ENCODE results near the gene NFAT5.
"Not testable (repeated sequence)": the region's sequence is repeated elsewhere in the genome, so short reads cannot be mapped to it uniquely, and the experiment has no call there.

The NFAT5 gene

DNA sequence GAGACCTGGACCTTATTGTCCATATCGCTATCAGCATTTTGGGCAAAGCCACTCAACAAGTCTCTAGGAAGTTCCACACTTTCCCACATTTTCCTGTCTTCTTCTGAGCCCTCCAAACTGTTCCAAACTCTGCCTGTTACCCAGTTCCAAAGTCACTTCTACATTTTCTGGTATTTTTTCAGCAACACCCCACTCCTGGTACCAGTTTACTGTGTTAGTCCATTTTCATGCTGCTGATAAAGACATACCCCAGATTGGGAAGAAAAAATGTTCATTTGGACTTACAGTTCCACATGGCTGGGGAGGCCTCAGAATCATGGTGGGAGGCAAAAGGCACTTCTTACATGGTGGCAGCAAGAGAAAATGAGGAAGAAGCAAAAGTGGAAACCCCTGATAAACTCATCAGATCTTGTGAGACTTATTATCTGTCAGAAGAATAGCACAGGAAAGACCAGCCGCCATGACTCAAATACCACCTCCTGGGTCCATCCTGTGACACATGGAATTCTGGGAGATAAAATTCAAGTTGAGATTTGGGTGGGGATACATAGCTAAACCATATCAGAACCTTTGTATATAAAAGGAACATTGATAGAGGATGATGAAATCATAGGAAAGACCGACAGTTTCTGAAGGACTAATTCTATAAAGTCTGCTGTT lies 71.6 kb downstream of the NFAT5 start:
- DNase-seq (ENCODE audit: low spot score), result not testable (repeated sequence)

GRCh38 chr16:69643997-69644396 lies 78.2 kb downstream of the NFAT5 start:
- DNase-seq (ENCODE audit: low spot score), result not testable (repeated sequence)

DNA sequence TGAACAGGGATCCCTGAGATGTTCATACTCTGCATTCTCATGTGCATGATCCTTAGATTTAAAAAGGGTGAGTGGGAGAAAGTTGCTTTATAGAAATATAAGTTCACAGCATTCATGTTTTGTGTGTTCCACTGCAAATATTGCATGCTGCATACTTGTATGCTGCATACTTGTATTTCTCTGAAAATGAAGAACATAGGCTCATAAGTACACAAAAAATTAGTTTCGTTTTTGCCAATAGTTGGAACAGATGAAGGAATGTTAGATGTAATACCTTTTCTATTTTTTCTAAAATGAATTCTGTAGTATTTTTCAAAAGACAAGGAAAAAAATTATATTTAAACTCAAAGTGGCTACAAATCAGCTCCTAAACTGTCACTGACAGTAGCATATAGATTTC lies 79.0 kb downstream of the NFAT5 start:
- no peak for DNase-seq (ENCODE audit: low spot score)

DNA sequence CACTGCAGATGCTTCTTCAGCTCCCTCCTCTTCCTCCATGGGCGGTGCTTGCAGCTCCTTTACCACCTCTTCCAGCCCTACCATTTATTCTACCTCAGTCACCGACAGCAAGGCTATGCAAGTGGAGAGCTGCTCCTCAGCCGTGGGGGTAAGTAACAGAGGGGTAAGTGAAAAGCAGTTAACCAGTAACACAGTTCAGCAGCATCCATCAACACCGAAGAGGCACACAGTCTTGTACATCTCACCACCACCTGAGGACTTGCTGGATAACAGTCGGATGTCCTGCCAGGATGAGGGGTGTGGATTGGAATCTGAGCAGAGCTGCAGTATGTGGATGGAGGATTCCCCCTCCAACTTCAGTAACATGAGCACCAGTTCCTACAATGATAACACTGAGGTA lies 81.3 kb downstream of the NFAT5 start:
- DNase-seq (ENCODE audit: low spot score), result no peak

DNA sequence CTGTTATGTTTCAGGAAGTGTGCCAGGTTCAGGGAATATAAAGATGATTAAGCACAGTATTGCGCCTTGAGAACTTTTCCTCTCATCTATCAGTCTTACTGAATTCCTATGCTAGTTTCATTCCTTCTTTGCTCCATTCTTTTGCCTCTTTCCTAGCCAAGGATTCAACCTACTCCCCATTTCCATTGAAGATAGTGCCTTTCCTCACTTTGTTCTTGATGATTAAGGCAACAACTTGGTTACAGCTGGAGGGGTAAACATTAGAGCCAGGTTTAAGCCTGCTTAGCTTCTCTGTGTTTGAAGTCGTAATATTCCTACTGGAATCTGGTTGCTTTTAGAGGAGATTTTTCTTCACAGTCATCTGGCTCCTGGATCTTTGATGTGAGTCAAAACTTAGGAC lies 85.5 kb downstream of the NFAT5 start:
- no peak for DNase-seq (ENCODE audit: low spot score)

DNA sequence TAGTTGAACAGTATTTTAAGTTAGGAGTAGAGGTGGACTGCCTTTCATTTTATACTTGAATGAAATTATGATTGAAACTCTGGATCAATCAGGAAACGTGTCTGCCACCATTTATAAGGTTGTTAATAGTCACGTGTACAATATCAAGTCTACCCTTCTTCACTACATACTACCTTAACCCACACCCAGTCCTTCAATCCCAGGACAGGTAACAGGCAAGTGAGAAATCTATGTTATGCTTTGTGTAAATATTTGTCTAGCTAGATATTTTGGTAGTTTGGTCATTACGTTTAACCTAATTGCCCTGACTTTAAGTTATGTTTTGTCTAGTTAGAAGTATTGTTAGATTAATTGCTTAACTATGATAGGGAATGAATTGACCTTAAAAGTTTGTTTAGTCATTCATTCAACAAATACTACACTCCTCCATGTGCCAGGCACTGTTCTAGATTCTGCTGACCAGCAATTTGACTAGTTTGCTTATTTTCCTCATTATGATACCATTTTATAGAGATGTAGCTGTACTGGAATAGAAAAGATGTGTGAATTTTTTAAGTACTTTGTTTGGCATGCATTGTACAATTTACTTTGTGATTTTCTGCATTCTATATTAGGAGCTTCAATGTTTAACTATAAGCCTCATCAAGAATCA lies 88.6 kb downstream of the NFAT5 start:
- DNase-seq (ENCODE audit: low spot score), result no peak

- no peak for DNase-seq (ENCODE audit: low spot score)
Observed at GRCh38 chr16:69660166-69660565, 94.4 kb downstream of the NFAT5 start.

DNA sequence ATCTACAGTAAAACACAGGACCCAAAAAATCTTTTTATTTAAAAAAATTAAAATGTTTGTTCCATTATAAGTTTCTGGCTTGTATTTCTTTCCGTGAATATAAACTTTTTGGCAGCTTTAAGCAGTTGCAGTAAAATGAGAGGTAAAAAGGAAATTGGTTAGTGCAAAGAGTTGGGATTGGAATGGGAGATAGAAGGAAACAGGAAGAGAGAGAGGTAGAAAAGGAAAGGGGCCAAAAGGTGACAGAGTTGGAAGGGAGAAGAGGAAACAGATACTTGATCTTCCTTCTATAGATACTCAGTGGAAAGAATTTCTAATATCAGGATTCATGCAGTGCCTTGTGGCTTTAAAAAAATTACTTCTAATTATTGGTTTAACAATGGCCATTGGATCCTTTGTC lies 97.1 kb downstream of the NFAT5 start:
- no peak for DNase-seq (ENCODE audit: low spot score)

DNA sequence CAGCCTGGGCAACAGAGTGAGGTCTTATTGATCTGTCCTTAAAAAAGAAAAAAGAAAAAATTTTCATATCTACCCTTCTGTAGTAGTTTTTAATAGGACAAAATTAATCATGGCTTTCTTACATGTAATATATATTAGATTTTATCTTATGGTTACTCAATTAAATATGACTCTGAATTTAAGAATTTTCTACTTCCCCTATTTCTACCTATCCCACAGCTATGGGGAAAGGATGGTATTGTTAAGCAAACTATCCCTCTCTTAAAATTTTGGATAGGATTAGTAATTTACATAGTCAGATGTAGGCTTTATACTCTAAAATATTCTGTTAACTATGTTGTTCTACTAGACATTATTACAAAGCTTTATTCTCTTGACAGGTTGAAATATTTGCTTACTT lies 98.1 kb downstream of the NFAT5 start:
- DNase-seq (ENCODE audit: low spot score), result no peak

DNA sequence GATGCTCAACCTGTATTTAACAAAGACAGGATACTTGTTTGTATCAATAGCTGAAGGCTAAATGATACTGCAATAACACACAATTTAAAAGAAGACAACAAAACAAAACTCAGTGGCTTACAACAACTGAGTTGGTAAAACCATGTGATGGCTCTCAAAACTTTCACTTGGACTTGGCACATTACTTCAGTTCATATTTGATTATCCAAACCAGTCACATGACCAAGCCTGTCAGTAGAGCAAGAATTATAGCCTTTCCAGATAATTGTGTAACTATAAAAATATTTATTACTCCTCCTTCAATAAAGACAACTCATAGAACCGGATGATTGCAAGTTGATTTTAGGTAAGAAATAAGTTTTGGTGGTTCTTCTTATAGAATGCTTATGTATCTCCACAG lies 103.8 kb downstream of the NFAT5 start:
- DNase-seq (ENCODE audit: low spot score), result no peak

DNA sequence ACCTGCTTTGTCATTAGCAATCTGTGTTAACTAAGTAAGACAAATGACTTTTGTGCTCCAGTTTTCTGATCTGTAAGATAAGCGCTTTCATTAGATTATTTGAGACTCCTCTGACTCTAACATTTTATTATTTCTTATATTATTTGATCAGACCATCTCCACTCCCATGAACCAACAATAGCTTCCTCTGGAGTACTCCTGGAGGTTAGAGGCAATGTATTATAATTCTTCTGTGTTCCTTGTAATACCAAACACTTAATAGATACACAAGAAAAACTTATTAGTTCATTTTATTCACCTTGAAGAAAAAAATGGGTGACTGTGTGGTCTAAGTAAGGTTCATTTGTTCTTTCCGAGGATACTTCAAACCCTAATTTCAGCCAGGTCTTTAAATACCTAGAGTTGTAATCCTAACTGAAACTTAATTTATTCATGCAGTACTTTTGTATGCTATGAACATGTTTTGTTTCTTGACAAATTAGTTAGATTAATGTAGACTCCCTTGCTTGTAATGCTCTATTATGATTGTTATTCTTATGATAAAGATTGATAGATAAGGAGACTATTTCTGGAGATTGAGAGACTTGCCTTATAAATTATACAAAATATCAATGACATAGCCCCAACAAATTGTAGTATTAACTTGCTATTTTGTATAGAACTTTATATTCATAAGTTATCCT lies 106.7 kb downstream of the NFAT5 start:
- DNase-seq (ENCODE audit: low spot score), result no peak

- DNase-seq (ENCODE audit: low spot score), result no peak
Observed at GRCh38 chr16:69672998-69673713, 107.4 kb downstream of the NFAT5 start.

DNA sequence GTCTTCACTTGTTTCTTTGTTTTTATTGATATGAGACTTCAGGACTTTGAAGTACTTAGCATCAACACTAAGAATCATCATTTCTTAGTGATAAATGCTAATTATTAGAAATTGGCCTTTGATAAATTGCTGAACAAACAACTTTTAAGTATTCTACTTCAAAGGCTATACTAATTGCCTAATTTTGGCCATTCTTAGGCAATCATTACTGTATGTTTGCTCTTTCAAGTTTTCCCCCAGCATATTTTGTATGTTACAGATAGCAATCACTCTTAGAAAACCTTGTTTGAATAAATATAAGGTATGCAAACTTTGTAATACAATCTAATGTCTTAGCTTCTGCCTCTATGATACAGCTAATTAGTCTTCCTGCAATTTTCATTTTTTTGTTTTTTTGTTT lies 114.6 kb downstream of the NFAT5 start:
- DNase-seq (ENCODE audit: low spot score), result no peak

GRCh38 chr16:69688589-69688988 lies 122.8 kb downstream of the NFAT5 start:
- DNase-seq (ENCODE audit: low spot score), result no peak

DNA sequence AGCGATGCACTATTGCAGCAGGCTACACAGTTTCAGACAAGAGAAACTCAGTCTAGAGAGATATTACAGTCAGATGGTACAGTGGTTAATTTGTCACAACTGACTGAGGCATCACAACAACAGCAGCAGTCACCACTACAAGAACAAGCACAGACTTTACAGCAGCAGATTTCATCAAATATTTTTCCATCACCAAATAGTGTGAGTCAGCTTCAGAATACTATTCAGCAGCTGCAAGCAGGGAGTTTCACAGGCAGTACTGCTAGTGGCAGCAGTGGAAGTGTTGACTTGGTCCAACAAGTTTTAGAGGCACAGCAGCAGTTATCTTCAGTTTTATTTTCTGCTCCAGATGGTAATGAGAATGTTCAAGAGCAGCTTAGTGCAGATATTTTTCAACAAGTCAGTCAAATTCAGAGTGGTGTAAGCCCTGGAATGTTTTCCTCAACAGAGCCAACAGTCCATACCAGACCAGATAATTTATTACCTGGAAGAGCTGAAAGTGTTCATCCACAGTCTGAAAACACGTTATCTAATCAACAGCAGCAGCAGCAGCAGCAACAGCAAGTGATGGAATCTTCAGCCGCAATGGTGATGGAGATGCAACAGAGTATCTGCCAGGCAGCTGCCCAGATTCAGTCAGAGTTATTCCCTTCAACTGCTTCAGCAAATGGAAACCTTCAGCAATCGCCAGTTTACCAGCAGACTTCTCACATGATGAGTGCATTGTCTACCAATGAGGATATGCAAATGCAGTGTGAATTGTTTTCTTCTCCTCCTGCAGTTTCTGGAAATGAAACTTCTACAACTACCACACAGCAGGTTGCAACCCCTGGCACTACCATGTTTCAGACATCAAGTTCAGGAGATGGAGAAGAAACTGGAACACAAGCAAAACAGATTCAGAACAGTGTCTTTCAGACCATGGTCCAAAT lies 126.5 kb downstream of the NFAT5 start:
- no peak for DNase-seq (ENCODE audit: low spot score)

- DNase-seq (ENCODE audit: low spot score), result no peak
Observed at GRCh38 chr16:69693916-69694315, 128.2 kb downstream of the NFAT5 start.

GRCh38 chr16:69698404-69698803 lies 132.6 kb downstream of the NFAT5 start:
- DNase-seq (ENCODE audit: low spot score), result no peak

- no peak for DNase-seq (ENCODE audit: low spot score)
Observed at GRCh38 chr16:69699915-69700314, 134.1 kb downstream of the NFAT5 start.

- DNase-seq (ENCODE audit: low spot score), result no peak
Observed at GRCh38 chr16:69701452-69701851, 135.7 kb downstream of the NFAT5 start.

DNA sequence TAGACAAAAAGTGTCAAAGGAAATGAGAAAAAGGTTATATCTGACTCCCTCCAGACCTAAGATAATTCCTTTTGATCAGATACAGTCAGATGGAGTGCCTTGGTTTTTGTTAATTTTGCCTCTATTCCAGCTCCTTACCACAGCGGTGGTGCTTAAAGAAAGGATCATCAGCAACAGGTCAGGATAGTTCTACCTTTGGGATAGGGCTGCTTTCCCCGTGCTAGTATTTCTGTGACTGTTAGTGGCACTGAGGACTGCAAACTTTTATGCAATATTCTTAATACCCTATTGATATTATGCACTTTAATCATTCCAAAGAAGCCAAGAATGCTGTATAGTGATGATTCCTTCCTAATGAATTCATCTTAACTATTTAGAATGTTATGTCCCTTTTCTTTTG lies 136.1 kb downstream of the NFAT5 start:
- DNase-seq (ENCODE audit: low spot score), result no peak

- DNase-seq (ENCODE audit: low spot score), result no peak
Observed at GRCh38 chr16:69703638-69704037, 137.9 kb downstream of the NFAT5 start.
